ENCODE data around the gene RBCK1.

Gene RBCK1

DNA sequence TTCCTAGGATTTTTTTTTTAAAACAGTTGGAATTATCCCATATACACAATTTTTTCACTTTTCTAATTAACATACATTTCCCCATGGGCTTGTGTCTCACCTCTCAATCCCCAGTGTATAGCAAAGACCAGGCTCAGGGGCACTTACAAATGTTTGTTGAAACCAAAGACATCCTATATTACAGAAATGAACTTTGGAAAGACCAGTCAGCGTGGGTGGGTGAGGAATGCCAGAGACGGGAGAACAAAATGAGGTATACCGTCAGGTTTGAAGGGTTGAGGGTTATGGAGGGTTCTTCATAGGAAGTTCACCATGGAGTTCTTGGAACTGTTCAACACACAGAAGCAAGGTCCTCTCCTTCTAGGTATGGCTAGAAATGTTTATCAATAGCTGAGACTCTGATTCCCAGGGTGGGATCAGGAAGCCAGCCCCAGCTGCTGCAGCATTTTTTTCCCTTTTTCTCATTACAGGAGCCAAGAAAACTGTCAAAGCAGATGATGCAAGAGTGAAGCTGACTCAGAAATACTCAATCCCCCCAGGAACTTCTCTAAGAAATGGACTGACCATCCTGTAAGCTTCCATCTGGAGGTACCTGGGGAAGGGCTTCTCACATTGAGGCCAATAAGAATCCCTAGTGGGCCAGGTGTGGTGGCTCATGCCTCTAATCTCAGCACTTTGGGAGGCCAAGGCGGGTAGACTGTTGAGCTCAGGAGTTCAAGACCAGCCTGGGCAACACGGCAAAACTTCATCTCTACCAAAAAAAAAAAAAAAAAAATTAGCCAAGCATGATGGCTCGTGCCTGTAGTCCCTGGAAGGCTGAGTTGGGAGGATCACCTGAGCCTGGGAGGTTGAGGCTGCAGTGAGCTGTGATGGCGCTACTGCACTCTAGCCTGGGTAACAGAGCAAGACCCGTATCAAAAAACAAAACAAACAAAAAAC lies 70.2 kb downstream of the RBCK1 start:
- TF ChIP-seq, protein P1, sequence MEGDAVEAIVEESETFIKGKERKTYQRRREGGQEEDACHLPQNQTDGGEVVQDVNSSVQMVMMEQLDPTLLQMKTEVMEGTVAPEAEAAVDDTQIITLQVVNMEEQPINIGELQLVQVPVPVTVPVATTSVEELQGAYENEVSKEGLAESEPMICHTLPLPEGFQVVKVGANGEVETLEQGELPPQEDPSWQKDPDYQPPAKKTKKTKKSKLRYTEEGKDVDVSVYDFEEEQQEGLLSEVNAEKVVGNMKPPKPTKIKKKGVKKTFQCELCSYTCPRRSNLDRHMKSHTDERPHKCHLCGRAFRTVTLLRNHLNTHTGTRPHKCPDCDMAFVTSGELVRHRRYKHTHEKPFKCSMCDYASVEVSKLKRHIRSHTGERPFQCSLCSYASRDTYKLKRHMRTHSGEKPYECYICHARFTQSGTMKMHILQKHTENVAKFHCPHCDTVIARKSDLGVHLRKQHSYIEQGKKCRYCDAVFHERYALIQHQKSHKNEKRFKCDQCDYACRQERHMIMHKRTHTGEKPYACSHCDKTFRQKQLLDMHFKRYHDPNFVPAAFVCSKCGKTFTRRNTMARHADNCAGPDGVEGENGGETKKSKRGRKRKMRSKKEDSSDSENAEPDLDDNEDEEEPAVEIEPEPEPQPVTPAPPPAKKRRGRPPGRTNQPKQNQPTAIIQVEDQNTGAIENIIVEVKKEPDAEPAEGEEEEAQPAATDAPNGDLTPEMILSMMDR (conservative IDR thresholded peaks at IDR 0.05; ENCODE audit: control insufficient read depth, insufficient read depth, low read depth, low read length): no peak
- peak; percentile 87 for DNase-seq (ENCODE audit: low read depth)
- no peak overlapping the region for H3K4me3 ChIP-seq (ENCODE audit: control insufficient read depth, low read depth, low read length)

DNA sequence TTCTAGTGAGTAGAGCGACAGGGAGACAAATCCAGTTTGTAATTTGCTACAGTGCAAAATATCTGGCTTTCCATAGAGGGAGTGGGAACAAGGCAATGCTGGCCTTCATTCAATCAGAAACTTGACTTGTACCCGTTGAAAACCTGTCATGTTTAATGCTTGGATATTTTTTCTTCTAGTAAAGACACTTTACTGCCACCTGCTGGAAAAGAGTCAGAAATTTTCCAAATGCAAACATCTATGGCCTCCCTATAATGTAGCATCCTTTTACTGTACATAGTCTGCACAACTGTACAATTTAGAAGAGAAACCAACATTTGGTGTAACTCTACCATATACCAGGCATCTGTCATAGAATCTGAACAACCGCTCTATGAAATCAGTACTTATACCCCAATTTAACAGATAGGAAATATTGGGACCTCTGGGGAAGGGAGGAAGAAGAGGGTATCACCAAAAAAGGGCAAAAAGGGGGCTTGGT lies 70.9 kb downstream of the RBCK1 start:
- DNase-seq (ENCODE audit: low read depth): peak; percentile 74
- TF ChIP-seq, protein P1 (conservative IDR thresholded peaks at IDR 0.05; ENCODE audit: control insufficient read depth, insufficient read depth, low read depth, low read length): peak; percentile 66

DNA sequence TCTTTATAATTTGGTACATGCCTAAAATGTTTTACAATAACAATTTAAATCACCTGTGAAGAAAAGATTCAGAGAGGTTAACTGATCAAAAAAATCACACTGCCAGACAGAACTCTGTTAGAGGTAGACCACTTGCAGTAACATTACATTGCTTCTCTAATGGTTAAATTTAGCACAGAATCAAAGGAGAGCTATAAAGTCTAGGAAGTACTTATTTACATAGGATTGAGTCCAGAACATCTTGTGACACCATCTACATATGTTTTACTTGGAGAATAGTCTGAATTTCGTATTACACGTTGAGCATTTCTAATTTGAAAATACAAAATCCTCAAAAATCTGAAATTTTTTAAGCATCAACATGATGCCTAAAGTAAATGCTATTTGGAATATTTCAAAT lies 71.4 kb downstream of the RBCK1 start:
- peak; percentile 27 for DNase-seq (ENCODE audit: low read depth)
- H3K4me3 ChIP-seq (ENCODE audit: control insufficient read depth, low read depth, low read length): no peak overlapping the region
- TF ChIP-seq, protein P1 (conservative IDR thresholded peaks at IDR 0.05; ENCODE audit: control insufficient read depth, insufficient read depth, low read depth, low read length): no peak

More for the DNA sequence above, 70.9 kb downstream of the RBCK1 start:
- H3K4me3 ChIP-seq (ENCODE audit: control insufficient read depth, low read depth, low read length): no peak overlapping the region

DNA sequence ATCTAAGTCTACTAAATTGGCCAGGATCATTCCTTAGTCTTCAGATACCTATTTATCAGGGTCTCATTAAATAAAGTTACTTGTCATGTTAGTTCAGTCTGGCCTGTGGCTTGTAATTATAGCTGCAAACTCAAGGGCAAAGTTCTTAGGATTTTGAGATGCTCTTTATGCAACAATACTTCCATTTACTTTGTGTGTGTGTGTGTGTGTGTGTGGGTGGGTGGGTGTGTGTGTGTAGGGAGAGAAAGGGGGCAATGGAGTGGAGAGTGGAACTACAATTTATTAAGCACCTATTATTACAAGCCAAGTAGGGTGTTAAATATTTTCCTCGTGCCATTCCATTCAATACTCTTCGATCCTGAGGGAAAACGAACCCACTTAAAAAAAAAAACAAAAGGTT lies 71.9 kb downstream of the RBCK1 start:
- DNase-seq (ENCODE audit: low read depth): no peak
- no peak overlapping the region for H3K4me3 ChIP-seq (ENCODE audit: control insufficient read depth, low read depth, low read length)
- TF ChIP-seq, protein P1 (conservative IDR thresholded peaks at IDR 0.05; ENCODE audit: control insufficient read depth, insufficient read depth, low read depth, low read length): no peak

DNA sequence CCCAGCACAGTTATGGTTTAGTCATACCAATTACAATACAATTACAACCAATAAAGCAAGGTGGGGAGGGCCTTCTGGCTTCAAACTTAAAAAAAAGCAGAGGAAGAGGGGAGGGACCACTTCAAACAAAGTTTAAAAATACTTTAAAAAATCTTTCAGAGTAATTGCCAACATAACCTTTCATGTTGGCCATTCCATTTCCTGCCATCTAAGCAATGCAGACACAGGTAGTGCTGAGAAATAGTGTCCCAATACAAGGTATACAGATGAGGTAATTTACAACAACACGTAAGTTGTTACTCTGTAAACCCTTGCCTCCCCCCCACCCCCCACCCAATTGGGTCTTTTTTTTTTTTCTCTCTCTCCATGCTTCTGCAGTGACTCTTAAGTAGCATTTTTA lies 73.1 kb downstream of the RBCK1 start:
- H3K4me3 ChIP-seq (ENCODE audit: control insufficient read depth, low read depth, low read length): no peak overlapping the region
- TF ChIP-seq, protein P1 (conservative IDR thresholded peaks at IDR 0.05; ENCODE audit: control insufficient read depth, insufficient read depth, low read depth, low read length): no peak
- DNase-seq (ENCODE audit: low read depth): no peak

All from fibroblast of mammary gland (primary cell).